Fibroblast of mammary gland (primary cell): ENCODE results near the gene MET.
"Not testable (repeated sequence)": the region's sequence is repeated elsewhere in the genome, so short reads cannot be mapped to it uniquely, and the experiment has no call there.

ENCODE experiments used
- DNase-seq: peaks from one replicate; pipeline ENCODE4 v3.0.0-alpha.2; 2010; ENCODE audit warnings: low read depth
- H3K4me3 ChIP-seq: 2 replicates; pipeline ENCODE4 v1.5.1; 2011; ENCODE audit warnings: low read depth, mild to moderate bottlenecking, low read length, moderate library complexity; ENCODE audit not compliant: control insufficient read depth
- TF ChIP-seq, protein P1 (sequence below): conservative IDR thresholded peaks from 2 replicates; pipeline ENCODE4 v1.5.1; 2011; ENCODE audit warnings: low read depth, low read length, inconsistent platforms; ENCODE audit not compliant: control insufficient read depth, insufficient read depth

Gene MET

DNA sequence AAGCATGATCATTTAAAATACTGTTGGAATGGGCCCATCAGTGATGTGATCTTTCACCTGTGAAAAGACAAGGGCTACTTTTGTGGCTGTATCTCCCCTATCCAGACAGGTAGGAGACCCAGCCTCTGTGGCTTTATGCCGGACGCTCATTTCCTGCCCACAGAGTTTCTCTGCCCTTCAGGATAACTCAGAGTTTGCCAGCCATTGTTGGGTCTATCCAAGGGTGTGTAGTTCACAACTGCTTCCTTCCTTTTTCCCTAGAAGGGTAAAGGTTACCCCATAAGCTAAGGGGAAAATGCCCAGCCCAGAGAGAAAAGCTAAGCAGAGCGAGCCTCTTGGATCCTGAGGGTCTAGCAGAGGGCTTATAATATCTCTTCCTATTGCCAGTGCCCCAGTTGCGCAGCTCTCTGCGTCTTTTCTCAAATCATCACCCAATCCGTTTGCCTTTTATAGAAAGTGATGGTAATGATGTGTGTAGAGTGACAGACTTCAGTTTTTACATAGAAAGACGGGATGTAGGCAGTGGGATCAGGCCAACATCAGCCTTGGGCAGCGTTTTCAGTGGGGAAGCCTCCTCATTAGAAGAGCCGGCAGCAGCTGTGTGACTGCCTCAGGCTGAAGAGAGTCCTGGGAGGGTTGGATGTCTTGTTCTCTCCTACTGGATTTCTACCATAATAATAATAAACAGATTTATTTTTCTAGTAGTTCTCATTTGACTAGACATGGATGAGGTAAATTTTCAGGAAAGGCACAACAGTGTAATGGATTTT, 80.5 kb downstream of the MET start:
- H3K4me3 ChIP-seq = no peak overlapping the region
- TF ChIP-seq, protein P1, sequence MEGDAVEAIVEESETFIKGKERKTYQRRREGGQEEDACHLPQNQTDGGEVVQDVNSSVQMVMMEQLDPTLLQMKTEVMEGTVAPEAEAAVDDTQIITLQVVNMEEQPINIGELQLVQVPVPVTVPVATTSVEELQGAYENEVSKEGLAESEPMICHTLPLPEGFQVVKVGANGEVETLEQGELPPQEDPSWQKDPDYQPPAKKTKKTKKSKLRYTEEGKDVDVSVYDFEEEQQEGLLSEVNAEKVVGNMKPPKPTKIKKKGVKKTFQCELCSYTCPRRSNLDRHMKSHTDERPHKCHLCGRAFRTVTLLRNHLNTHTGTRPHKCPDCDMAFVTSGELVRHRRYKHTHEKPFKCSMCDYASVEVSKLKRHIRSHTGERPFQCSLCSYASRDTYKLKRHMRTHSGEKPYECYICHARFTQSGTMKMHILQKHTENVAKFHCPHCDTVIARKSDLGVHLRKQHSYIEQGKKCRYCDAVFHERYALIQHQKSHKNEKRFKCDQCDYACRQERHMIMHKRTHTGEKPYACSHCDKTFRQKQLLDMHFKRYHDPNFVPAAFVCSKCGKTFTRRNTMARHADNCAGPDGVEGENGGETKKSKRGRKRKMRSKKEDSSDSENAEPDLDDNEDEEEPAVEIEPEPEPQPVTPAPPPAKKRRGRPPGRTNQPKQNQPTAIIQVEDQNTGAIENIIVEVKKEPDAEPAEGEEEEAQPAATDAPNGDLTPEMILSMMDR = no peak
- DNase-seq = no peak

DNA sequence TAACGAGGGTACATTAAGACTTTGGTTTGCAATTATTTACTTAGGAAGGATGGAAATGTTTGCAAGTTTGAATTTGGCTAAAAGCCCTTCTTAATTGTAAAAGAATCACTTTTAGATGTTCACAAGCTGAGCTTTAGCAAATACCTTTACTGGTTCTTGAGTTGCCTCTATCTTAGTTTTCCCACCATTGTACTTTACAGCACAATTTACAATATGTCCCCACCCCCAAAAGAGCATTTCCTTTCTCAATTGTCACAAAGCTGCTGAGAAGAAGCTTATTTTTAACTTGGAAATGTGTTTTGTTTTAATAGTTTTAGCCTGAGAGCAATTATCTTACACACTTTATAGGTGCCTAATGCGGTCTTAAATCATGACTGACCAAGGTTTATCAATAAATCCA, 81.1 kb downstream of the MET start:
- TF ChIP-seq, protein P1 = no peak
- no peak for DNase-seq
- no peak overlapping the region for H3K4me3 ChIP-seq

DNA sequence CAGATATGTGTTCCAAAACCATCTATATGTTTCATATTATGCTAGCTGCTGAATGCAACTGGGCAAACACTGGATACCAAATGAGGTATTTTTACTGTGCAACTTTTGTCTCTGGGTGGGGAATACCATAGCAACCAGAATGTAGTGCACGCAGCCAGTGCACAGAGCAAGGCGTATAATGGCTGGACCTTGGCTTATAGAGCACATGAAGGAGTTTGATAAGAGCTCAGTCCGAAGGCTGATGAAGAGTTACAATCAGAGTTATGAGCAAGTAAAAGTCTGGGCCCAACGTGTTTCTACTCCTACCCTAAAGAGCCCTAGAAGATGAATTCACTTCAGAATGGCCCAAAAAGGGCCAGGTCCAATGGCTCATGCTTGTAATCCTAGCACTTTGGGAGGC, 82.2 kb downstream of the MET start:
- TF ChIP-seq, protein P1 = no peak
- H3K4me3 ChIP-seq = no peak overlapping the region
- no peak for DNase-seq

DNA sequence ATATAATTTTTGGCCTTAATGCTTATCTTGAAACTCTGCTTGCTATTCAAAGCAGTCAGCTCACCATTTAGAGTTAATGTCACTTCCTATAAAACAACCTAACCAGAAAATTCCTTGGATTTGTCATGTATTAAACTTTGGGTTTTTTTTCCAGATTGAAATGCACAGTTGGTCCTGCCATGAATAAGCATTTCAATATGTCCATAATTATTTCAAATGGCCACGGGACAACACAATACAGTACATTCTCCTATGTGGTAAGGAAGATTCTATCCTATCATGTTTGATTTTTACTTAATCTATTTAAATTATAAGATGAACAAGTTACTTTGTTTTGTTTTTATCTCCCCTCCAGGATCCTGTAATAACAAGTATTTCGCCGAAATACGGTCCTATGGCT, 85.3 kb downstream of the MET start:
- DNase-seq = no peak
- TF ChIP-seq, protein P1 = no peak
- no peak overlapping the region for H3K4me3 ChIP-seq

DNA sequence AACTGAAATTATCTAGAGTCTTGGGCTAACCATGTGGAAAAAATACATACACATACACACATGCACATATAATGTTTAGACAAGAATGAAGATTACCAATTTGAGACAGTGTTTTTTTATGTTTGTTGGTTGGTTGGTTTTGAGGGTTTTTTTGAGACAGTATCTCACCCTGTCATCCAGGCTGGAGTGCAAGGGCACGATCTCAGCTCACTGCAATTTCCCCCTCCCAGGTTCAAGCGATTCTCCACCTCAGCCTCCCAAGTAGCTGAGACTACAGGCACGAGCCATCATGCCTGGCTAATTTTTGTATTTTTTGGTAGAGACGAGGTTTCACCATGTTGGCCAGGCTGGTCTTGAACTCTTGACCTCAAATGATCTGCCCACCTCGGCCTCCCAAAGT, 87.6 kb downstream of the MET start:
- not testable (repeated sequence) for H3K4me3 ChIP-seq, DNase-seq

DNA sequence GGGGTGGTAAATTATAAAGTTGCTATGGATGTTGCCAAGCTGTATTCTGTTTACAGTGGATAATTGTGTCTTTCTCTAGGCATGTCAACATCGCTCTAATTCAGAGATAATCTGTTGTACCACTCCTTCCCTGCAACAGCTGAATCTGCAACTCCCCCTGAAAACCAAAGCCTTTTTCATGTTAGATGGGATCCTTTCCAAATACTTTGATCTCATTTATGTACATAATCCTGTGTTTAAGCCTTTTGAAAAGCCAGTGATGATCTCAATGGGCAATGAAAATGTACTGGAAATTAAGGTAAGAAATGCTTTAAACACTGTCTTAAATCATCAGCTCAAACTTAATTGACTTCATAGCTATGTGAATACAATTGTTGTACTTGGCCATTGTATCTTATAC, 91.0 kb downstream of the MET start:
- no peak for DNase-seq
- H3K4me3 ChIP-seq = no peak overlapping the region
- TF ChIP-seq, protein P1 = no peak

DNA sequence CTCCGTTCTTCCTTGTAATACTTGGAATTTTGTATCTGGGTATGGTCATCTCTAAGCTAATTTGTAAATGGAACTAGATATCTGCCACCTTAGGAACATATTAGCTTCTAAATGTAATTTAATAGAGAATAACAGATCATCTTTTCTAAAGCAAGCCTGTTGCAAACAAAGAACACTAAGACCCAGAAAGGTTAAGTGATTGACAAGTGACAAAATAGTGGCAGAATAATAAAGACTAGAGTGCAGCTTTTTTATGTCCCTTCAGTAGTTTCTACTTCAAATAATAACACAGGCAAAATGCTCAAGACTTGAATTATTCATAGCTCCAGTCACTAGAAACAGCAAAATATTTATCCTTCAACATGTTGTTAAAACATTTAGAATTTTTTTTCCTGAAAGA, 91.7 kb downstream of the MET start:
- TF ChIP-seq, protein P1 = no peak
- no peak for DNase-seq
- no peak overlapping the region for H3K4me3 ChIP-seq
